ENCODE measurements around the gene AMN. TPM values are rescaled to one million over a fixed set of nuclear protein-coding genes. Genes with fewer than 3 reads are reported as not detected.

The AMN gene
- 157 and 169 TPM in 2 replicates for total RNA-seq
- 217 and 247 TPM in 2 replicates for polyA plus RNA-seq

- Histone ChIP-seq H3K4me1 (ENCODE audit: insufficient read depth) (peaks cover 8% of the 10 kb centered on the region), H3K9me2 (replicated peaks; ENCODE audit: insufficient read depth) (no peaks in the 10 kb centered on the region), H3K27me3 (peaks cover 28% of the 10 kb centered on the region), H3K4me2 (peak within 1 kb of the TSS; percentile 91), H3K9me3 (ENCODE audit: low read depth) (no peaks in the 10 kb centered on the region), H3K27ac (peak within 1 kb of the TSS; percentile 90), H4K20me1 (ENCODE audit: insufficient read depth, poor library complexity, severe bottlenecking) (no peaks in the 10 kb centered on the region), H3K4me3 (peak within 1 kb of the TSS; percentile 52), H3K36me3 (replicated peaks; ENCODE audit: insufficient read depth, low read depth) (no peaks in the 10 kb centered on the region), H3K79me2 (peaks cover 9% of the 10 kb centered on the region), H2AFZ (peak within 1 kb of the TSS; percentile 58)
- DNase-seq (ENCODE audit: low spot score): peak; percentile 87
- TF ChIP-seq EZH2phosphoT487 (IDR thresholded peaks at IDR 0.05; ENCODE audit: low read depth, severe bottlenecking, unreplicated experiment) (no peak), EZH2 (IDR thresholded peaks at IDR 0.05; ENCODE audit: borderline replicate concordance) (no peak), CTCF (IDR thresholded peaks at IDR 0.05; ENCODE audit: poor library complexity) (no peak)
- WGBS (ENCODE audit: low lambda C conversion rate, missing lambda C conversion rate): 10% methylated on average over 54 of the region's 56 CpGs
These were observed at the start of gene AMN for GRCh38 chr14:102922490-102923200. Gene AMN (plus strand): TSS chr14:102922663. CDS start chr14:102922689, 26 bp downstream.

- peak; percentile 39 for DNase-seq (ENCODE audit: low spot score)
- no peak overlapping the region for H2AFZ ChIP-seq
- WGBS (ENCODE audit: low lambda C conversion rate, missing lambda C conversion rate): 73% methylated on average over 7 of the region's 7 CpGs
- H3K79me2 ChIP-seq: peaks cover 3% of the 10 kb centered on the region
- no peaks in the 10 kb centered on the region for H3K9me2 ChIP-seq (replicated peaks; ENCODE audit: insufficient read depth)
- TF ChIP-seq CTCF (IDR thresholded peaks at IDR 0.05; ENCODE audit: poor library complexity): no peak
- TF ChIP-seq EZH2 (IDR thresholded peaks at IDR 0.05; ENCODE audit: borderline replicate concordance): no peak
- no peak for TF ChIP-seq EZH2phosphoT487 (IDR thresholded peaks at IDR 0.05; ENCODE audit: low read depth, severe bottlenecking, unreplicated experiment)
- no peaks in the 10 kb centered on the region for H3K36me3 ChIP-seq (replicated peaks; ENCODE audit: insufficient read depth, low read depth)
- no peaks in the 10 kb centered on the region for H3K27me3 ChIP-seq
- peak overlapping the region; percentile 68 for H3K27ac ChIP-seq
- H3K4me3 ChIP-seq: no peak overlapping the region
- no peaks in the 10 kb centered on the region for H3K9me3 ChIP-seq (ENCODE audit: low read depth)
- no peaks in the 10 kb centered on the region for H4K20me1 ChIP-seq (ENCODE audit: insufficient read depth, poor library complexity, severe bottlenecking)
- peaks cover 13% of the 10 kb centered on the region for H3K4me1 ChIP-seq (ENCODE audit: insufficient read depth)
- no peak overlapping the region for H3K4me2 ChIP-seq
These were observed 49.3 kb upstream of the AMN start for GRCh38 chr14:102873131-102873530.

- Histone ChIP-seq H3K27ac (peak overlapping the region; percentile 68), H4K20me1 (ENCODE audit: insufficient read depth, poor library complexity, severe bottlenecking) (no peaks in the 10 kb centered on the region), H3K4me3 (no peak overlapping the region), H3K79me2 (peaks cover 3% of the 10 kb centered on the region), H3K9me2 (replicated peaks; ENCODE audit: insufficient read depth) (no peaks in the 10 kb centered on the region), H3K9me3 (ENCODE audit: low read depth) (no peaks in the 10 kb centered on the region), H2AFZ (no peak overlapping the region), H3K4me1 (ENCODE audit: insufficient read depth) (peaks cover 10% of the 10 kb centered on the region), H3K27me3 (no peaks in the 10 kb centered on the region), H3K4me2 (peak overlapping the region; percentile 38), H3K36me3 (replicated peaks; ENCODE audit: insufficient read depth, low read depth) (no peaks in the 10 kb centered on the region)
- peak; percentile 60 for DNase-seq (ENCODE audit: low spot score)
- TF ChIP-seq CTCF (IDR thresholded peaks at IDR 0.05; ENCODE audit: poor library complexity): no peak
- no peak for TF ChIP-seq EZH2phosphoT487 (IDR thresholded peaks at IDR 0.05; ENCODE audit: low read depth, severe bottlenecking, unreplicated experiment)
- TF ChIP-seq EZH2 (IDR thresholded peaks at IDR 0.05; ENCODE audit: borderline replicate concordance): no peak
- 47% methylated on average over 7 of the region's 7 CpGs for WGBS (ENCODE audit: low lambda C conversion rate, missing lambda C conversion rate)
These were observed 48.9 kb upstream of the AMN start for GRCh38 chr14:102873546-102874061.
